ENCODE measurements around the gene UBE2G2. TPM values are rescaled to one million over a fixed set of nuclear protein-coding genes. Genes with fewer than 3 reads are reported as not detected.

Gene UBE2G2
- total and polyA plus RNA-seq, 11 donors, result 44.3 to 84.4 (median 63.3) TPM

GRCh38 chr21:44766818-44767354, 34.7 kb downstream of the UBE2G2 start:
- DNase-seq, result peak in 1 of 5 donors; percentile 37
- Histone ChIP-seq H3K27ac (no peak overlapping the region), H3K36me3 (peaks cover 0 to 36% (median 29%) of the 10 kb centered on the region in 9 donors), H3K27me3 (no peaks in the 10 kb centered on the region), H3K4me3 (no peak overlapping the region), H3K4me1 (peaks cover 0 to 7% (median 0%) of the 10 kb centered on the region in 12 donors), H3K9me3 (no peaks in the 10 kb centered on the region)
- ATAC-seq, result no peak
- TF ChIP-seq CTCF (IDR thresholded peaks at IDR 0.05) (no peak), POLR2A (IDR thresholded peaks at IDR 0.05) (no peak)
- 69 to 91% (median 75%) methylated on average over 8 to 11 of the region's 11 CpGs for WGBS, 4 donors
- intact Hi-C loops (cut with DNase I), result no loop called here

- intact Hi-C loops (cut with DNase I), result no loop called here
- WGBS, 4 donors, result 83 to 86% (median 85%) methylated on average over 23 to 24 of the region's 24 CpGs
- H3K9me3 ChIP-seq, result no peaks in the 10 kb centered on the region
- DNase-seq, result peak in 1 of 5 donors; percentile 32
- H3K27me3 ChIP-seq, result no peaks in the 10 kb centered on the region
- peak in 2 of 4 donors; percentile 8 to 23 for ATAC-seq
- H3K4me3 ChIP-seq, result no peak overlapping the region
- no peak overlapping the region for H3K27ac ChIP-seq
- H3K4me1 ChIP-seq, result peaks cover 0 to 7% (median 0%) of the 10 kb centered on the region in 12 donors
- TF ChIP-seq CTCF (IDR thresholded peaks at IDR 0.05), result no peak
- TF ChIP-seq POLR2A (IDR thresholded peaks at IDR 0.05), result no peak
- H3K36me3 ChIP-seq, result peaks cover 0 to 29% (median 23%) of the 10 kb centered on the region in 9 donors
Observed at GRCh38 chr21:44766014-44766817, 35.4 kb downstream of the UBE2G2 start.

- Histone ChIP-seq H3K4me3 (no peak overlapping the region), H3K36me3 (peaks cover 0 to 21% (median 15%) of the 10 kb centered on the region in 9 donors), H3K9me3 (no peaks in the 10 kb centered on the region), H3K27me3 (no peaks in the 10 kb centered on the region), H3K4me1 (peaks cover 0 to 7% (median 0%) of the 10 kb centered on the region in 12 donors), H3K27ac (no peak overlapping the region)
- ATAC-seq (peak in 2 of 4 donors; percentile 7 to 13), DNase-seq (no peak)
- intact Hi-C loops (cut with DNase I), result no loop called here
- WGBS, 4 donors, result 45 to 54% (median 51%) methylated on average over 11 to 12 of the region's 12 CpGs
- TF ChIP-seq POLR2A (IDR thresholded peaks at IDR 0.05) (no peak), CTCF (IDR thresholded peaks at IDR 0.05) (no peak)
Observed at GRCh38 chr21:44765231-44766013, 36.2 kb downstream of the UBE2G2 start.

All from heart left ventricle (tissue), 16 donors.